ENCODE measurements around the gene HSPA9.

Gene HSPA9

DNA sequence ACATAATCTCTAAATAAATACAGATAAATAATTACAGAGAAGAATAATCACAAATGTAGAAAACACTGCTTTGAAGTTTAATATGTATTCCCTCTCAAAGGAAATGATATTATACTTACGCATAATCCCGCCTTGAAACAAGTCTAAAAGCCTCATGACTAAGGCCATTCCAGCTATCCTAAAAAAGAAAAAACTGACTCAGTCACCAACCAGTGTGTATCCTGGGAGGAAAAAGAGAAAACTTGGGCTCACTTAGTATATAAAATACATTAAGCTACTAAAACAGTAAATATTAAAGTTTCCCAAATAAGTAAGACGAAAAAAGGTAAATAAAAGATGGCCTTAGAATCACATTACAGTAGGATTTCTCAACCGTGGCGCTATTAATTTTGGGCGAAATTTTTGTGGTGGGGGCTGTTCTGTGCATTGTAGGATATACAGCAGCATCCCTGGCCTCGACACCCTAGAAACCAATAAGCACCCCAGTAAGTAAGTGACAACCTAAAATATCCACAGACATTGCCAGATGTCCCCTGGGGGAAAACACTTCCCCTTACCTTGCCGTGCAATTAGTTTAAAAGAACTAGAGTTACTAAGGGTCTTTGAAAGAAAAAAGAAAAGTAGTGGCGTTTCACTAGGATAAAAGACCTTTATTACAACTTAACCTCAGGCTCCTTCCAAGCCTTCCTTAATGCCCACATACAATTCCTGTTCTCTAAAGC lies 1.1 kb downstream of the HSPA9 start:
- H3K4me3 ChIP-seq (ENCODE audit: low read depth, low read length), result peak overlapping the region; percentile 100
- peak overlapping the region; percentile 99 for H3K9ac ChIP-seq (ENCODE audit: low read length)
- peak overlapping the region; percentile 100 for H3K27ac ChIP-seq (ENCODE audit: low read depth, low read length)
- H3K36me3 ChIP-seq (ENCODE audit: control insufficient read depth, insufficient read depth, low read length), result peaks cover 58% of the 10 kb centered on the region
- H3K27me3 ChIP-seq (ENCODE audit: control insufficient read depth, insufficient read depth, low read length), result no peaks in the 10 kb centered on the region
- peaks cover 7% of the 10 kb centered on the region for H3K4me1 ChIP-seq (ENCODE audit: control insufficient read depth, insufficient read depth, low read length)
- H3K9me3 ChIP-seq (ENCODE audit: control insufficient read depth, insufficient read depth, low read depth, low read length), result no peaks in the 10 kb centered on the region

DNA sequence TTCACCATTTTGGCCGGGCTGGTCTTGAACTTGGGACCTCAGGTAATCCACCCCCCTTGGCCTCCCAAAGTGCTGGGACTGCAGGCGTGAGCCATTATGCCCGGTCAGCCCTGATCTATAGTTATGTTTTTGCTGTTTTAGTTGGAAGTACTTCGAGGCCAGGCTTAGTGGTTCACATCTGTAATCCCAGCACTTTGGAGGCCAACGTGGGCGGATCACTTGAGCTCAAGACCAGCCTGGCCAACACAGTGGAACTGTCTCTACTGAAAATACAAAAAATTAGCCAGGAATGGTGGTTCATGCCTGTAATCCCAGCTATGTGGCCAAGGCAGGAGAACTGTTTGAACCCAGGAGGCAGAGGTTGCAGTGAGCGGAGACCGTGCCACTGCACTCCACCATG lies 2.0 kb downstream of the HSPA9 start:
- H3K9ac ChIP-seq (ENCODE audit: low read length), result no peak overlapping the region
- no peaks in the 10 kb centered on the region for H3K27me3 ChIP-seq (ENCODE audit: control insufficient read depth, insufficient read depth, low read length)
- peaks cover 7% of the 10 kb centered on the region for H3K4me1 ChIP-seq (ENCODE audit: control insufficient read depth, insufficient read depth, low read length)
- no peaks in the 10 kb centered on the region for H3K9me3 ChIP-seq (ENCODE audit: control insufficient read depth, insufficient read depth, low read depth, low read length)
- peaks cover 67% of the 10 kb centered on the region for H3K36me3 ChIP-seq (ENCODE audit: control insufficient read depth, insufficient read depth, low read length)
- H3K4me3 ChIP-seq (ENCODE audit: low read depth, low read length), result no peak overlapping the region
- H3K27ac ChIP-seq (ENCODE audit: low read depth, low read length), result no peak overlapping the region

DNA sequence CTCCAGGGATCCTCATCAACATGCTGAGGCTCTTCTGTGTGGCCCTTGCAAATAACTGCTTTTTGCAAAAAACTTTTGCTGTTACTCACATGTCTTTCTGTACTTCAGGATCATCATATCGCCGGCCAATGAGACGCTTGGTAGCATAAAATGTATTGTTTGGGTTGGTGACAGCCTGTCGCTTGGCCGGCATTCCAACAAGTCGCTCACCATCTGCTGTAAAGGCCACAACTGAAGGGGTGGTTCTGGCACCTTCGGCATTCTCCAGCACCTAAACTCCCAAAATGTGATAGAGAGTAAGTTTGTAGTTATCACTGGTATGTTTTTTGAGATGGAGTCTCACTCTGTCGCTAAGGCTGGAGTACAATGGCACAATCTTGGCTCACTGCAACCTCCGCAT lies 4.3 kb downstream of the HSPA9 start:
- H3K27ac ChIP-seq (ENCODE audit: low read depth, low read length), result no peak overlapping the region
- H3K9me3 ChIP-seq (ENCODE audit: control insufficient read depth, insufficient read depth, low read depth, low read length), result no peaks in the 10 kb centered on the region
- H3K36me3 ChIP-seq (ENCODE audit: control insufficient read depth, insufficient read depth, low read length), result peaks cover 90% of the 10 kb centered on the region
- H3K4me3 ChIP-seq (ENCODE audit: low read depth, low read length), result no peak overlapping the region
- no peaks in the 10 kb centered on the region for H3K27me3 ChIP-seq (ENCODE audit: control insufficient read depth, insufficient read depth, low read length)
- H3K4me1 ChIP-seq (ENCODE audit: control insufficient read depth, insufficient read depth, low read length), result peaks cover 5% of the 10 kb centered on the region
- no peak overlapping the region for H3K9ac ChIP-seq (ENCODE audit: low read length)

DNA sequence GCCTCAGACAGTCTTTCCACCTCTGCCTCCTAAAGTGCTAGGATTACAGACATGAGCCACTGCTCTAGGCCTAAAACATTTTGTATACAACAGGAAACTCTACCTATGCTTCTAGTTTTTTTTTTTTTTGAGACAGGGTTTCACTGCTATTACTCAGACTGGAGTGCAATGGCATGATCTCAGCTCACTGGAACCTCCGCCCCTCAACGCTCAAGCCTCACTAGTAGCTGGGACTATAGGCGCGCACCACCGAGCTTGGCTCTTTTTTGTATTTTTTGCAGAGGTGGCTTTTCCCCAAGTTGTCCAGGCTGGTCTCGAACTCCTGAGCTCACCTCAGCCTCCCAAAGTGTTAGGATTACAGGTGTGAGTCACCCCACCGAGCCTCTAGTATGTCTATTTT lies 5.4 kb downstream of the HSPA9 start:
- Histone ChIP-seq H3K27me3 (ENCODE audit: control insufficient read depth, insufficient read depth, low read length) (no peaks in the 10 kb centered on the region), H3K4me3 (ENCODE audit: low read depth, low read length) (no peak overlapping the region), H3K9me3 (ENCODE audit: control insufficient read depth, insufficient read depth, low read depth, low read length) (no peaks in the 10 kb centered on the region), H3K27ac (ENCODE audit: low read depth, low read length) (no peak overlapping the region), H3K9ac (ENCODE audit: low read length) (no peak overlapping the region), H3K4me1 (ENCODE audit: control insufficient read depth, insufficient read depth, low read length) (peaks cover 4% of the 10 kb centered on the region; the same call in 1 of the 2 replicates), H3K36me3 (ENCODE audit: control insufficient read depth, insufficient read depth, low read length) (peaks cover 98% of the 10 kb centered on the region)

DNA sequence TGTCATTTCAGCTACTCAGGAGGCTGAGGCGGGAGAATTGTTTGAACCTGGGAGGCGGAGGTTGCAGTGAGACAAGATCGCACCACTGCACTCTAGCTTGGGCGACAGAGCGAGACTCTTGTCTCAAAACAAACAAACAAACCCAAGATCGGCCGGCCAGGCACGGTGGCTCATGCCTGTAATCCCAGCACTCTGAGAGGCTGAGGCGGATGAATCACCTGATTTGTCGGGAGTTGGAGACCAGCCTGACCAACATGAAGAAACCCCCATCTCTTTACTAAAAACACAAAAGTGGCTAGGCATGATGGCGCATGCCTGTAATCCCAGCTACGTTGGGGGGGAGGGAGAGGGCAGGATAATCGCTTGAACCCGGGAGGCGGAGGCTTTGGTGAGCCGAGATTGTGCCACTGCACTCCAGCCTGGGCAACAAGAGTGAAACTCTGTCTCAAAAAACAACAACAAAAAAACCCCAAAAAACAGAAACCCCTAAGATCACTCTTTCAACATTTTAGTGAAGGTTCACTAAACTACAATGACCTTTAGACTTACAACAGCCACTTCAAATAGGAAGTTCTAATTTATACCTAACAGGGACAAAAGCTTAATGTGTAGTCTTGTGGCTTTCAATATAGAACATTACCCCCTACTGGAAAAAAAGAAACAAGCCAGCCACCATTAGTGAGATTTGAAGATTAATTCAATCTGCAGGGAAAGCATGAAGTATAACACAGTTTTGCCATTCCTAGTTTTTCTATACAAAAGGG lies 7.0 kb downstream of the HSPA9 start:
- no peaks in the 10 kb centered on the region for H3K4me1 ChIP-seq (ENCODE audit: control insufficient read depth, insufficient read depth, low read length)
- H3K4me3 ChIP-seq (ENCODE audit: low read depth, low read length), result no peak overlapping the region
- no peak overlapping the region for H3K27ac ChIP-seq (ENCODE audit: low read depth, low read length)
- no peak overlapping the region for H3K9ac ChIP-seq (ENCODE audit: low read length)
- no peaks in the 10 kb centered on the region for H3K27me3 ChIP-seq (ENCODE audit: control insufficient read depth, insufficient read depth, low read length)
- H3K9me3 ChIP-seq (ENCODE audit: control insufficient read depth, insufficient read depth, low read depth, low read length), result no peaks in the 10 kb centered on the region
- peaks cover 100% of the 10 kb centered on the region for H3K36me3 ChIP-seq (ENCODE audit: control insufficient read depth, insufficient read depth, low read length)

DNA sequence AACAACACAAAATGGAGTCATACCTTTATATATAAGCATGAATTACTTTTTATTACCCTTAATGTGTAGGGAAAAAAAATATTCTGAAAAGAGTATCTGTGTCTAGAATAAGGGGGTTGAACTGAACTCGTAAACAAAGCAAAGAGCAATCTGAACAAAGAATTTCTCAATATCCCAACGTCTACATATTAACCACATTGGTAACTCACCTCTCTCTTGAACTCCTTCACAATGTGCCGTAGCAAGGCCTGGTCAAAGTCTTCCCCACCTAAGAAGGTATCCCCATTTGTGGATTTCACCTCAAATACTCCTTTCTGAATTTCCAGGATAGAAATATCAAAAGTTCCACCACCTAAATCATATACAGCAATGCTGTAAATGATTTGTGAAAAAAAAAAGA lies 8.4 kb downstream of the HSPA9 start:
- no peaks in the 10 kb centered on the region for H3K27me3 ChIP-seq (ENCODE audit: control insufficient read depth, insufficient read depth, low read length)

DNA sequence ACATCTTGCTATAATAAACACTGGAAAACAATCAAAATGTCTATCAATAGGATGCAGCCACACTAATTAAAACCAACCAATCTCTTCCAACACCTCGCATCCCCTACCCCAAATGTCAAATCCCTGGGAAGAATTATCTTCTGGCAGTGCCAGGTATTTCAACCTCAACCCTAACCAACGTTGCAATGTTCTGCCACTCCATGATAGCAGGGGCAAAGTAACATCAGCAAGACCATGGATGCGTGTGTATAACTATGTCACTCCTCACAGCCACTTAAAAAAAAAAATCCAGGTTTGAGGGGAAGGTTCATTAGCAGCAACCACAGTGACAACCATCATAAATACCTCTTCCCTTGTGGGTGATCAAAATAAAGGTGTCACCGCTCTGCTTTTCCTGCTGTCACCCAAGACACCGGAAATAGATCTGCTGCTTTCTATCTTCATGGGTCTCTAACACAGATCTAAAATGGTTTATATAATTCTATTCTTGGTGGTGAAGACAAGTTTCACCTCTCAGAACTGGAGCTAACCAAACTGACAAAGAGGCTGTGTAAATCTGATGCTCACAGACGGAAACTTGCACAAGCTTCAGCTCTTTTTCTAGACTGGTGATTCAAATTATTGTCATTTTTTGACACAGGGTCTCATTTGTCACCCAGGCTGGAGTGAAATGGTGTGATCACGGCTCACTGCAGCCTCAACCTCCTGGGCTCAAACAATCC lies 9.9 kb downstream of the HSPA9 start:
- H3K9me3 ChIP-seq (ENCODE audit: control insufficient read depth, insufficient read depth, low read depth, low read length), result no peaks in the 10 kb centered on the region
- H3K4me1 ChIP-seq (ENCODE audit: control insufficient read depth, insufficient read depth, low read length), result no peaks in the 10 kb centered on the region
- no peak overlapping the region for H3K4me3 ChIP-seq (ENCODE audit: low read depth, low read length)
- H3K27ac ChIP-seq (ENCODE audit: low read depth, low read length), result no peak overlapping the region
- no peak overlapping the region for H3K9ac ChIP-seq (ENCODE audit: low read length)
- H3K36me3 ChIP-seq (ENCODE audit: control insufficient read depth, insufficient read depth, low read length), result peaks cover 95% of the 10 kb centered on the region
- no peaks in the 10 kb centered on the region for H3K27me3 ChIP-seq (ENCODE audit: control insufficient read depth, insufficient read depth, low read length)

More for the DNA sequence above, 8.4 kb downstream of the HSPA9 start:
- Histone ChIP-seq H3K9me3 (ENCODE audit: control insufficient read depth, insufficient read depth, low read depth, low read length) (no peaks in the 10 kb centered on the region), H3K4me1 (ENCODE audit: control insufficient read depth, insufficient read depth, low read length) (no peaks in the 10 kb centered on the region), H3K4me3 (ENCODE audit: low read depth, low read length) (no peak overlapping the region), H3K27ac (ENCODE audit: low read depth, low read length) (no peak overlapping the region), H3K36me3 (ENCODE audit: control insufficient read depth, insufficient read depth, low read length) (peaks cover 95% of the 10 kb centered on the region), H3K9ac (ENCODE audit: low read length) (no peak overlapping the region)

DNA sequence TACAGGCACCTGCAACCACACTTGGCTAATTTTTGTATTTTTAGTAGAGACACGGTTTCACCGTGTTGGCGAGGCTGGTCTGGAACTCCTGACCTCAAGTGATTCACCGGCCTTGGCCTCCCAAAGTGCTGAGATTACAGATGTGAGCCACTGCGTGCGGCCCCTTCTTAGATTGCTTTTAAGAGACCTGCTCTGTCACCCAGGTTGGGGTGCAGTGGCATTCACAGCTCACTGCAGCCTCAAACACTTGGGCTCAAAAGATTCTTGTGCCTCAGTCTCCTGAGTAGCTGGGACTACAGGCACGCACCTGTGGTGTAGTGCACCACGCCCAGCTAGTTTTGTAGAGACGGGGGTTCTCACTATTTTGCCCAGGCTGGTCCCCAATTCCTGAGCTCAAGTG lies 11.0 kb downstream of the HSPA9 start:
- peak overlapping the region; percentile 11; the same call in 1 of the 2 replicates for H3K27ac ChIP-seq (ENCODE audit: low read depth, low read length)
- no peaks in the 10 kb centered on the region for H3K4me1 ChIP-seq (ENCODE audit: control insufficient read depth, insufficient read depth, low read length)
- no peak overlapping the region for H3K4me3 ChIP-seq (ENCODE audit: low read depth, low read length)
- H3K9me3 ChIP-seq (ENCODE audit: control insufficient read depth, insufficient read depth, low read depth, low read length), result no peaks in the 10 kb centered on the region
- no peak overlapping the region for H3K9ac ChIP-seq (ENCODE audit: low read length)
- H3K27me3 ChIP-seq (ENCODE audit: control insufficient read depth, insufficient read depth, low read length), result no peaks in the 10 kb centered on the region
- peaks cover 95% of the 10 kb centered on the region for H3K36me3 ChIP-seq (ENCODE audit: control insufficient read depth, insufficient read depth, low read length)

DNA sequence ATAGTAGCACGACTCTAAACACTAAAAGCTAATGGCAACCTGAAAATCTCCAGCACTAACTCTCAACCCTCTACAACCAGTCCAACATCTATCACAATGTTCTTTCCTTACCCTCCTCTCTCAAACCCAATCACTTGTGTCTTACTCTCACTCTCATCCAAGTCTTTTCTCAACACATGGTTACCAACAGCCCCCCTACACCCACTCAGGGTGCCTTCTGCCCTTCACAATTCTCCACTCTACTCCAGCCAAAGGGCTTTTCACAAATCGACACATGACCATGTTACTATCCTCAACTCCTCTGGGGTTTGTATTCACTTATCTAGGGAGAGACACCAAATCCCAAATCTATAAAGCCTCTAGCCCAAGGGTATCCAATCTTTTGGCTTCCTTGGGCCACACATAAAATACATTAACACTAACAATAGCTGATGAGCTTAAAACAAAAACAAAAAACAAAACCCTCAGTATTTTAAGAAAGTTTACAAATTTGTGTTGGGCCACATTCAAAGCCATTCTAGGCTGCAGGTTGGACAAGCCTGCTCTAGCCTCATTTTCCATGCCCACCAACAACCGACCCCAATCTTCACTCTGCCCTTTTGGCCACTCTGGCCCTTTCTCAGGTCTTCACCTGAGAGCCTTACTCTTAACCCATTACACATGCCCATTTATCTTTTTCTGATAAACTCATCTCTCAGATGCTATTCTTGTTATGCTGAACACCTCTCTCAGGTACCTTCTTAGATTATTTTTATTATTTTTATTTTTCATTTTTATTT lies 11.7 kb downstream of the HSPA9 start:
- no peak overlapping the region for H3K4me3 ChIP-seq (ENCODE audit: low read depth, low read length)
- H3K27me3 ChIP-seq (ENCODE audit: control insufficient read depth, insufficient read depth, low read length), result no peaks in the 10 kb centered on the region
- H3K9me3 ChIP-seq (ENCODE audit: control insufficient read depth, insufficient read depth, low read depth, low read length), result no peaks in the 10 kb centered on the region
- peaks cover 95% of the 10 kb centered on the region for H3K36me3 ChIP-seq (ENCODE audit: control insufficient read depth, insufficient read depth, low read length)
- no peak overlapping the region for H3K9ac ChIP-seq (ENCODE audit: low read length)
- H3K4me1 ChIP-seq (ENCODE audit: control insufficient read depth, insufficient read depth, low read length), result no peaks in the 10 kb centered on the region
- no peak overlapping the region for H3K27ac ChIP-seq (ENCODE audit: low read depth, low read length)

DNA sequence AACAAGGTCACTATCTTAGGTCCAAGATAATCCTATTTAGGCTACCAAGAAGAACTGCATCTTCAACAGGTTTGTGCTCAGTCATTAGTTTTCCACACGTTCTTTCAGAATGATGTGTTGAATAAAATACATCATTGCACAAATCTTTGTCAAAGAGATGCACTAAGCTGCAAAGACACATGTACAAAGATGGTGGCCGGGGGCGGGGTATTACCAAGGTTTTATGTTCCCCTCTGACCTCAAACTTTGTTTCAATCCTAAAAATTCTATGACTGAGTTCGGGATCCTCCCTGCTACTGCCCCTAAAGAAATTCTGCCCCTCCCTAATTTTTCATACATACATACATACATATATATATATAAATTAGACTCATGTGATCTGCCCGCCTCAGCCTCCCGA lies 14.2 kb downstream of the HSPA9 start:
- Histone ChIP-seq H3K27me3 (ENCODE audit: control insufficient read depth, insufficient read depth, low read length) (no peaks in the 10 kb centered on the region), H3K4me1 (ENCODE audit: control insufficient read depth, insufficient read depth, low read length) (no peaks in the 10 kb centered on the region), H3K27ac (ENCODE audit: low read depth, low read length) (no peak overlapping the region), H3K9ac (ENCODE audit: low read length) (no peak overlapping the region), H3K36me3 (ENCODE audit: control insufficient read depth, insufficient read depth, low read length) (peaks cover 95% of the 10 kb centered on the region), H3K4me3 (ENCODE audit: low read depth, low read length) (no peak overlapping the region), H3K9me3 (ENCODE audit: control insufficient read depth, insufficient read depth, low read depth, low read length) (no peaks in the 10 kb centered on the region)
